GM19455 (cell line): ENCODE data around the gene HS3ST4.
"Not testable (repeated sequence)": the region's sequence is repeated elsewhere in the genome, so short reads cannot be mapped to it uniquely, and the experiment has no call there.

ENCODE experiments used
- ATAC-seq: cut with Tn5 transposase; IDR thresholded peaks from one replicate; pipeline ENCODE4 v1.9.1; 2021; ENCODE audit not compliant: unreplicated experiment

Gene HS3ST4

GRCh38 chr16:25966172-25967097 lies 274.7 kb downstream of the HS3ST4 start:
- peak; percentile 90 for ATAC-seq

DNA sequence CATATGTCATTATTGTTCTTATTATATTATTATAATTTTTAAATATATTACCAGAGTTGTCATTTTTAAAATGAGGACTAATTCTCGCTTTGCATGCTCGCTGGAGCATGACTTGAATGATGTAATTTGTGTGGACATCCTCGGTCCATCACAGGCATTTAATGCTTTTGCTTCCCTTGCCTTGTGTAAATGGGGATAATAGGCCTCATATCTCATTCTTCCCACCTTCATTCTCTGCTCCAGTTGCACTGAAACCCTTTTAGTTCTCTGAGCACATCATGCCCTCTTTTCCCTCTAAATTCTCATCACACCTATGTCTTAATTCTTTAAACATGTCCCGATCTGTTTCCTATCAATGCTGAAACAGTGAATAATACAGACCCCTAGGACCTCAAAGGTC lies 285.4 kb downstream of the HS3ST4 start:
- no peak for ATAC-seq

- ATAC-seq = no peak
These were observed 286.5 kb downstream of the HS3ST4 start for GRCh38 chr16:25978218-25978617.

DNA sequence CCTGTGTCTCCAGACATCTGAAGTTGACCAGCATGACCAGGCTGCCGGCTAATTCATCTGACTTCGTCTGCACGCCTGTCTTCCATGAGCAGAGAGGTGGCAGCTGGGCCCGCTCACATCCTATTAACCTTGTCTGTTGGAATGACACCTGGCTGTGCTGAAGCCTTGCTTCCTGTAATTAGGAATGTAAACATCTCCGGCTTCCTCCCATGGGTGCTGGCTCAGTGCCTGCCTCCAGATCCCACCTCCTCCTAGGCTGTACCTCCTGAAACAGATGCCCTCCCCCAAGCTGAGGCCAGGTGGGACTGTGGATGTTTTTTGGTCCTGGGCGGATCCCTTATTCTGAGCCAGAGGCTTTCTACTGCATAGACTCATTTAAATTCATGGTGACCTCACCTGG lies 296.3 kb downstream of the HS3ST4 start:
- ATAC-seq = no peak

DNA sequence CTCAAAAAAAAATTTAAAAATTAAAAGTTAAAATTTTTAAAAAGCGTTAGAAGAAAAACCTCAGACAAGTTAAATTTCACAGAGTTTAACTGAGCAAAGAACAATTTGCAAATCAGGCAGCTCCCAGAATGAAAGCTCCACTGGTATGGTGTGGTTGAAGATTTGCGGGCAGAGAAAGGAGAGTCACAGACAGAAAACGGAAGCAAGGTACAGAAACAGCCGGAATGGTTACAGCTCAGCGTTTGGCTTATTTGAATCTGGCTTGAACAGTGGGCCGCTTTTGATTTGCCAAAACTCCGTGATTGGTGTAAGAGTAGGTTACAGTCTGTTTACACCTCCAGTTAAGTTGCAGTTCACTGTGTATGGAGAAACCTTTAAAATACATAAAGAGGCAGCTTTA lies 297.1 kb downstream of the HS3ST4 start:
- no peak for ATAC-seq

- no peak for ATAC-seq
These were observed 304.3 kb downstream of the HS3ST4 start for GRCh38 chr16:25996052-25996451.

DNA sequence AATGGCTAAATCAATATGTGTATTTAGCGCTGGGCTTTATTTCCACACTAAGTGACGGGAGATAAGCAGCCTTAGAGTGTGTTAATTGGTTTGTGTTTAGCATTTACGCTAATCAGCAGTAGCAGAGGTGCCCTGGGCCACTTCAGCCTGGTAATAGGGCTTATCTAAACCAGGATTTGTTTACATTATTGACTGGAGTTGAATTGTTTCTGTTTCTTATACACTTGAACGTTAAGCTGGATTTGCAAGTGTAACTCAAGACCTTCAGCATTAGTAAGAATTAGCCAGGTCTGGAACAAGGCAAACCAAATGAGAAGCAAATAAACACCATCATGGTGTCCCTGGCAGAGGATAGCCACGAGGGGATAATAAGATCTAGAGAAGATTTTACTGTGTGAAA lies 313.6 kb downstream of the HS3ST4 start:
- no peak for ATAC-seq

DNA sequence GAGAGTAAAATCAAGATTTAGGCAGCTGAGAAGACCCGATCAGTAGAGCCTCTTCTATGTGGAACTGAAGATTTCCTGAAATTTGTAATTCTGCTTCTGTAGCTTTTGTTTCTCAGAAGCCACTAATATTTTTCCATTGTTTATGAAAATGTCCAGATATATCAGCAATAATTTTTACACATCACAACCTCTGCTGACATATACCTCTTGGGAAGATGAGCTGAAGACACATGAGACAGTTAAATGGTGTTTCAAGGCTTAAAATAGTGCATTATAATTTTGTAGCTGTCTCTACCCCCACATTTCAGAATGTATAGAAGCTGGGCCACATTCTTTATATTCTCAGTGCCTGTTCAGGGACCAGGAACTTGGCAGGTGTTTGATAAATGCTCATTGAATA lies 320.6 kb downstream of the HS3ST4 start:
- ATAC-seq = no peak

DNA sequence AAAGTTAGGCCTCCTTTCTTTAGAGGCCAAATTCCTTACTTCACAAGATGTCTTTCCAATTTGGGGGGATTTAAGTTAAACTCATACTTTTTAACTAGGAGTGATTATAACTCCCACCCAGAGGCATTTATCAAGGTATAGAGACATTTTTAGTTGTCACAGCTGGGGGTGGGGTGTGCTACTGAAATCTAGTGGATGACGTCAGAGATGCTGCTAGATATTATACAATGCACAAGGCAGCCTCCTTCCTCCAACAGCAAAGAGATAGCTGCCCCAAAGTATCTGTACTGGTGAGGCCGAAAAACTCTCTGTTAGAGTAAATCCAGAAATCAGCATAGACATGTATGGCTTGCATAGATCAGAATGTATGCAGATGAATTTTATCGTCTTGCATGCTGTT lies 324.0 kb downstream of the HS3ST4 start:
- ATAC-seq = no peak

- ATAC-seq = no peak
These were observed 325.2 kb downstream of the HS3ST4 start for GRCh38 chr16:26016989-26017388.

- ATAC-seq = no peak
These were observed 327.9 kb downstream of the HS3ST4 start for GRCh38 chr16:26019381-26020242.

DNA sequence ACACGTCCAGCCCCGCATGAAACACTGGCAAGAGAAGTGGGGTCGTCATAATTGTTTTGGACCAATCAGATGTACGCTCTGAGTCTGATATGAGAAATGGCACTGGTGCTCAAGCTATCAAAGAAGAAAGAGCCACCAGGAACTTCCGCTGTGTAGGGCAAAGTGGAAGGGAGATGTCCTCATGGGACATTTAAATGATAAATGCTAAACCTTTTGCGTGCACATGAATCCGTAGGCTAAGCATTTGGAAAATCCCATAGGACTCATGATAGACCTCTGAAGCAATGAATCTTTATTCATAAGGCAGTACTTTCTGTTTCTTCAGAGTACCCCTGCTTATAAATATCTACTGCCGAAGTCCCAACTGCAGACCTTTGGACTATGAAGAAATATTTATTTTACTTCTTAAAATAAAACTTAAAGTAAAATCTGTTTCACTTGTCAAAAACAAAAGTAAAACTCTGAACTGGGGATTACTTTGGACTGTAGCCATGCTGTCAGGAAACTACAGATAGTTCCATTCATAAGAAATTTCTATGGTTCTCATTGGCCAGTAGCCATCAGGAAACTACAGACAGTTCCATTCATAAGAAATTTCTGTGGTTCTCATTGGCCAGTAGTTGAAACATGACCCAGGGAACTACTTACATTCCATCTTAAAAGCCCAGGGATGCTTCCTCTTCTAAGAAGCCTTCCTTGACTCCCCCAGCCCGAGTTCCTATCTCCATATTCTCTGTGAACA lies 335.1 kb downstream of the HS3ST4 start:
- no peak for ATAC-seq

GRCh38 chr16:26031286-26031685 lies 339.5 kb downstream of the HS3ST4 start:
- no peak for ATAC-seq

DNA sequence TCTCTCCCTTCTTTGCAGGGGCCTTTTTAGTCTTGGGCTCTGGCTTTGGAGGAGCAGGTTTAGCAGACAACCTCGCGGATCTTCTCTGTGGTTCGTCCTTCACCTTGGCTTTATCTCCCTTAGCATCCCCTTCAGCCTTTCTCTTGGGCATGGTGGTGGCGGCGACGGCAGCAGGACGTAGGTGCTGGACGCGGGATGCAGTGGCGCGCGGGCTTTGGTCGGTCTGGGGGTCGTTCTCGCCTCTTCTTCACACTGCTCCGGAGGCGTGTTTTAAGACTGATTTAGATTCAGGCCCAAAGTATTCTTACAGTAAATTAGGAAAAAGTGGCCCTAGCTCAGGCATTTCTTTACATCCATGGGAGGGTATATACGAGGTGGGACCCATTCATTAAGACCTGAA lies 340.9 kb downstream of the HS3ST4 start:
- not testable (repeated sequence) for ATAC-seq

DNA sequence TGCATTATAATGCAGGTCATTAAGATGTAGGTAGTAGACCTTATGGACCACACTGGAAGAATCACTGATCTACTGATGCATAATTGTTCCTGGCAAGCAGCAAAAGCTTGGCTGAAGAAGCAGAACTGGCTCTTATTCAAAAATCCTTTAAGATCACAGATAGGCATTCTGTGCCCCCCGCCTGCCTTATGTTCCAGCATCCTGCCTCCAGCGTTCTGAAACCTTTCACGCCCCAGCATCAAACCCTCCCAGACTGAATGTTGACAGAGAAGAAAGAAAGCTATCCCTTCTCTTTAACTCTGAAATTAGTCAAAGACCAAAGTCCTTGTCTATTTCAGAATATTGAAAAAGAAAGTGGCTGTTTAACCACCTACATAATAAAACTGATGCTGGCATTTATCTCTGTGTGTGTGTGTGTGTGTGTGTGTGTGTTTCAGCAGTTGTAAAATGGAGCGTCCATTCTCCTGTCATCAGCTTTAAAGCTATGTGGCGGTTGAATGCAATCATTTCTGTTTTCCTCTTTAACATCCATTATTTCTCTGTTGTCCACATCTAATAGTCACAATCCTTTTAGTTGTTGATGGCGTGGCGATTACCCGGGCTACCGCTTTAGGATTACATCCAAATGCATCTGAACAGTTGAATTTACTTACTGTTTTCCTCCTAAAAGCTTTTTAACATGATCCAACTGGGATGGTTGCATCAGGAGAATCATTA lies 350.4 kb downstream of the HS3ST4 start:
- no peak for ATAC-seq

GRCh38 chr16:26050472-26050871 lies 358.7 kb downstream of the HS3ST4 start:
- no peak for ATAC-seq

DNA sequence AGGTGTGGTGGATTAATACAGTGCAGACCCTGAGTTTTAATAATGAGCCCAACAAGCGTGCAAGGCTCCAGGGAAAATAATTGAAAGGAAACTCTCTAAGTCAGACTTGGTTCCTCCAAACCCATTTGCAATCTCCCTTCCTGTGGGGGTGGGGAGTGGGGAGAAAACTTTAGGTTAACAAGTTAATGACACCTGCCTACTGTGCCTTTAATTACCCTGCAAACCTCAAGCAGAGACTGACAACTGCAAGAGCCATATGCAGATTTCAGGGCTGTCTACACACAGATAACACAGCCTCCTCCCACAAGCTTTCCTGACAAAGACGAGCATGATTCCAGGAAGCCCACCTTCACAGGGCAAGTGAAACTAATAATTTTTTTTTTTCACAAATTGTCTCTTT lies 359.3 kb downstream of the HS3ST4 start:
- ATAC-seq = no peak

- ATAC-seq = no peak
These were observed 362.1 kb downstream of the HS3ST4 start for GRCh38 chr16:26053889-26054288.

- ATAC-seq = no peak
These were observed 366.6 kb downstream of the HS3ST4 start for GRCh38 chr16:26058326-26058725.

DNA sequence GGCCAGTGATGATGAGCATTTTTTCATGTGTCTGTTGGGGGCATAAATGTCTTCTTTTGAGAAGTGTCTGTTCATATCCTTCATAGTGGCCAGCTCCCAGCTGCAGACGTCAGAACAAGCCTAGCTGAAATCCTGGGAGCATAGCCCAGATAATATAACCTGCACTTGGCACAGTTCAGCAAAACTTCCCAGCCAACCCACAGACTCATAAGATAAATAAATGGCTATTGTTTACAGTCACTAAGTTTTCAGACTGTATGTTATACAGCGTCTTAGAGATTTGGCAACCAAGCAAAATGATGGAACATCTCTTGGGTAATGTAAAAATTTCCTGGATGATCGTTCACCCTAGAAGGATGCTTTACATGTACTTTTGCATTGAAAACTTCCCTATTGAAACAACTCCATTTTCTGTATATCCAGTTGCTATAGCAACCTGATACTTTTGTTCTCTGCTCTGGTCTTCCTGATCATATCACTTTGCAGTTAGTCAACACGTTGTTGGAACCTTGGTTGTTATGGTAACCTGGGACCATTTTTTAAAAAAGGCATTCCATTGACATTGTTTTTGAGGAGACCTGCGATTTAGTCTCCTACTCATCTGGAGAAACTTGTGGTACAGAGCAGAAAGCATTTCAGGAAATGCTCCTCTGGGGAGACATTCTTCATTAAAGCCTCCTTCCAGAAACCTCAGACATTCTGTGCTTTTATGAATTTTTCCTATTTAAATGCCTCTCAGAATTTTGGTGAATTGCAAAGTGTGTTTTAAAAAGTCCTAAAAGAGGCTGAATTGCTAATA lies 378.7 kb downstream of the HS3ST4 start:
- ATAC-seq = no peak
